Measurements from ENCODE around the gene MICALL1.
A peak's percentile ranks its signal among the peaks of the same experiment; 100 is the strongest.

Gene MICALL1

GRCh38 chr22:37905534-37906363, at the start of gene MICALL1:
Gene MICALL1, plus strand, starts transcription at chr22:37906297. Its CDS starts 126 bp downstream, at chr22:37906423.
- peak; percentile 91 for DNase-seq (ENCODE audit: low read depth)
- H3K4me3 ChIP-seq (ENCODE audit: low read length), result peak within 1 kb of the TSS; percentile 98
- TF ChIP-seq CTCF (IDR thresholded peaks at IDR 0.05; ENCODE audit: insufficient read depth, low read depth, low read length, missing control alignments), result no peak

- H3K4me3 ChIP-seq (ENCODE audit: low read length), result no peak overlapping the region
- TF ChIP-seq CTCF (IDR thresholded peaks at IDR 0.05; ENCODE audit: insufficient read depth, low read depth, low read length, missing control alignments), result no peak
- DNase-seq (ENCODE audit: low read depth), result no peak
These were observed 45.2 kb upstream of the MICALL1 start for GRCh38 chr22:37860796-37861421.

- TF ChIP-seq CTCF (IDR thresholded peaks at IDR 0.05; ENCODE audit: insufficient read depth, low read depth, low read length, missing control alignments), result no peak
- DNase-seq (ENCODE audit: low read depth), result no peak
- no peak overlapping the region for H3K4me3 ChIP-seq (ENCODE audit: low read length)
These were observed 43.3 kb upstream of the MICALL1 start for GRCh38 chr22:37862570-37863325.

- DNase-seq (ENCODE audit: low read depth), result no peak
- no peak overlapping the region for H3K4me3 ChIP-seq (ENCODE audit: low read length)
- TF ChIP-seq CTCF (IDR thresholded peaks at IDR 0.05; ENCODE audit: insufficient read depth, low read depth, low read length, missing control alignments), result no peak
These were observed 40.6 kb upstream of the MICALL1 start for GRCh38 chr22:37865510-37865909.

GRCh38 chr22:37870273-37870672, 35.8 kb upstream of the MICALL1 start:
- TF ChIP-seq CTCF (IDR thresholded peaks at IDR 0.05; ENCODE audit: insufficient read depth, low read depth, low read length, missing control alignments), result no peak
- no peak for DNase-seq (ENCODE audit: low read depth)
- H3K4me3 ChIP-seq (ENCODE audit: low read length), result no peak overlapping the region

- DNase-seq (ENCODE audit: low read depth), result peak; percentile 68
- H3K4me3 ChIP-seq (ENCODE audit: low read length), result no peak overlapping the region
- TF ChIP-seq CTCF (IDR thresholded peaks at IDR 0.05; ENCODE audit: insufficient read depth, low read depth, low read length, missing control alignments), result no peak
These were observed 25.2 kb upstream of the MICALL1 start for GRCh38 chr22:37880668-37881440.

All from epithelial cell of esophagus (primary cell).